Stimulated activated CD4-positive, alpha-beta T cell treated with anti-CD3 and anti-CD28 coated beads, Interleukin-12 subunit alpha, Interleukin-12 subunit beta, amount 100 ng/mL, for 24 hours (primary cell): Measurements from ENCODE around the gene DNM2.

Experiments used
- DNase-seq, 2 experiments: peaks; one replicate each; pipeline ENCODE4 v3.0.0-alpha.2; 2020; ENCODE audit warnings: low read depth in 2 of 2

Gene DNM2

GRCh38 chr19:10815969-10816644, 98.2 kb downstream of the DNM2 start:
- no peak for DNase-seq

DNA sequence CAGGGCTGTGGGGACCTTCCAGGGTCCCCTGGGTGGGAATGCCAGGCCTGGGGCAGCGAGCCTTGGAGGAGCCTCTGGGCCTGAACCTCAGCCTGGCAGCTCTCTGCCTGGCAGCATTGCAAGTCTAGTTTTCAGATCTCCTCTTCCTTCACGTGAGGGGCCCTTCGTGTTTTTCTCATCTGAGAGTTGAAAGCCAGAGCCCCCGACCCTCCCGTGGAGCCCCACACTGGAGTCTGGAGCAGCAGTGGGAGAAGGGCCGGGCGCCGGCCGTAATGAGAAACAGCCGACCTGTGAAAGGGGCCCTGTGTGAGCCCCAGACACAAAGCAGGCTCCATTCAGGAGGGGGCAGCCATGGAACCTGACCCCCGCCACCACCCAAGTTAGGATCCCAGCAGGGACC, 98.8 kb downstream of the DNM2 start:
- DNase-seq = no peak

GRCh38 chr19:10817291-10818038, 99.6 kb downstream of the DNM2 start:
- DNase-seq = no peak

DNA sequence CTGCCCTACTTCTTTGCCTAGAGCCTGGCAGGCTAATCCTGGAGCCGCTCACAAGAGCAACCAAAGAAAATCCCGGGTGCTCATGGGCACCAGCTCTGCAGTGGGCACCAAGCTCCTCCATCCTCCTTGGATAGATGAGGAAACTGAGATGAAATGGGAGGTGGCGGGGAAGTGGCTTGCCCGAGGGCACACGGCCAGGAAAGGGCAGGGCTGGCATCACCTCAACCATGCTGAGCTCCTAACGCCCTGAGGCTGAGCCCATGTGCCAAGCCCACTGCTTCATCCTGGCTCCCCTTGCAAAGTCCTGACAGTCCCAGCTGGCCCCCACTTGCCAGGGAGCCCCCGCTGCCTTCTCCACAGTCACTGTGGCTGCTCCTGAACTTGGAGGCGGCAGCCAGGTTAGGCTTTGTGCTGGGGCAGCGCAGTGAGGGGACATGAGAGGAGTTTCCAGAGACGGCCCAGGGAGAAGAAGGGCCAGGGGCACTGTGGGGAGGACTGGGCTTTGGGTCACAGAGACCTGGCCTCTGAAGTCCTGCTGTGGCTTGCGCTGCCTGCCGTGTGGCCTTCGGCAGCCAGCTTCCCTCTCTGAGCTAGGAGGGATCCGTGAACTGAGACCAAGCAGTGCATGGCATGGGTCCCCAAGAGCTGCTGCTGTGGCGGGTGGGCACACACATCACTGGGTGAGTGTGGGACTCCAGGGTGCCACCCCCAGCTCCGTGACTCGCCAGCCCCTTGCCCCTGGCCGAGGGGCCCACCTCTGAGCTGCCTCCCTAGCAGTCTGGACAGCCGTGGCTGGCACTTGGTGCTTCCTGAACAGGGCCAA, 100.6 kb downstream of the DNM2 start:
- DNase-seq = no peak

- DNase-seq = no peak
Observed at GRCh38 chr19:10819124-10820060, 101.5 kb downstream of the DNM2 start.

- no peak for DNase-seq
Observed at GRCh38 chr19:10820173-10820572, 102.3 kb downstream of the DNM2 start.

GRCh38 chr19:10823690-10824089, 105.8 kb downstream of the DNM2 start:
- no peak for DNase-seq

DNA sequence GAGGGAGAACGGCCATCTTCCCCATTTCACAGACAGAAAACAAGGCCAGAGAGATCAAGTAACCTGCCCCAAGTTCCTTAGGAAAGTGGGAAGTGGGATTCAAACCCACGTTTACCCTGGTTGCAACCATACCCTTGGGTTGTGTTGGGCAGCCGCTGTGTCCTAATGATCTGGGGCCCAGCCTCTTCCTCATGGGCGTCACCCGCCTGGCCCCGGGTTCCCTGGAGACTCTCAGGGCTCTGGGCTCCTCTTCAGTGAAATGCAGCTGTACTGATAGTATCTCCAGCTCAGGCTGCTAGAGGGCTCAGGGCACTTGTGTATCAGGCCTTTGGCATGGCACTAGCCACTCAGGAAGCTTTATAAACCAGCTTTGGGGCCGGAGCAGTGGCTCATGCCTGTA, 108.4 kb downstream of the DNM2 start:
- DNase-seq = no peak

- no peak for DNase-seq
Observed at GRCh38 chr19:10826846-10827245, 109.0 kb downstream of the DNM2 start.

GRCh38 chr19:10828981-10829821, 111.3 kb downstream of the DNM2 start:
- no peak for DNase-seq

GRCh38 chr19:10829967-10830366, 112.1 kb downstream of the DNM2 start:
- DNase-seq = no peak

- no peak for DNase-seq
Observed at GRCh38 chr19:10830370-10830769, 112.5 kb downstream of the DNM2 start.

DNA sequence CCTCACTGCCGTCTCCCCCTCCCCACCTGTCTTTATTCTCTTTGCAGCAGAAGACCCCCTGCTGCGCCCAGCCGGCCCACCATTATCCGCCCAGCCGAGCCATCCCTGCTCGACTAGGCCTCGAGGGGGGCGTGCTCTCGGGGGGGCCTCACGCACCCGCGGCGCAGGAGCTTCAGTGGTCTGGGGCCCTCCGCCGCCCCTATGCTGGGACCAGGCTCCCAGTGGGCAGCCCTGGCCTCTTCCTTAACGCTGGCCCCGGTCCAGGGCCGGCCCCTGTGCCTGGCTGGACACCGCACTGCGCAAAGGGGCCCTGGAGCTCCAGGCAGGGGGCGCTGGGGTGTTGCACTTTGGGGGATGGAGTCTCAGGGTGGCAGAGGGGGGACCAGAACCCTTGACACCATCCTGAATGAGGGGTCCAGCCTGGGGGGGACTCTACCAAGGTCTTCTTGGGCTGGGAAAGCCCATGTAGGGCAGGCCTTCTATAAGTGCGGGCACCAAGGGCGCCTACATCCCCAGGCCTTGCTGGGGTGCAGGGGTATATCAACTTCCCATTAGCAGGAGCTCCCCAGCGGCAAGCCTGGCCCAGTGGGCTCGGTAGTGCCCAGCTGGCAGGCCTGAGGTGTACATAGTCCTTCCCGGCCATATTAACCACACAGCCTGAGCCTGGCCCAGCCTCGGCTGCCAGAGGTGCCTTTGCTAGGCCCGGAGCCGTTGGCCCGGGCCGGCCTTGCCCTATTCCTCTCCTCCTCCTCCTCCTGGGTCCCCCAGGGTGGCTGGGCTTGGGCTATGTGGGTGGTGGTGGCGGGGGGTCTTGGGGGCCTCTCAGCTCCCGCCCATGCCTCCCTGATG, 113.3 kb downstream of the DNM2 start:
- no peak for DNase-seq

- DNase-seq = no peak
Observed at GRCh38 chr19:10831987-10832938, 114.4 kb downstream of the DNM2 start.

GRCh38 chr19:10832939-10833296, 115.0 kb downstream of the DNM2 start:
- DNase-seq = no peak

DNA sequence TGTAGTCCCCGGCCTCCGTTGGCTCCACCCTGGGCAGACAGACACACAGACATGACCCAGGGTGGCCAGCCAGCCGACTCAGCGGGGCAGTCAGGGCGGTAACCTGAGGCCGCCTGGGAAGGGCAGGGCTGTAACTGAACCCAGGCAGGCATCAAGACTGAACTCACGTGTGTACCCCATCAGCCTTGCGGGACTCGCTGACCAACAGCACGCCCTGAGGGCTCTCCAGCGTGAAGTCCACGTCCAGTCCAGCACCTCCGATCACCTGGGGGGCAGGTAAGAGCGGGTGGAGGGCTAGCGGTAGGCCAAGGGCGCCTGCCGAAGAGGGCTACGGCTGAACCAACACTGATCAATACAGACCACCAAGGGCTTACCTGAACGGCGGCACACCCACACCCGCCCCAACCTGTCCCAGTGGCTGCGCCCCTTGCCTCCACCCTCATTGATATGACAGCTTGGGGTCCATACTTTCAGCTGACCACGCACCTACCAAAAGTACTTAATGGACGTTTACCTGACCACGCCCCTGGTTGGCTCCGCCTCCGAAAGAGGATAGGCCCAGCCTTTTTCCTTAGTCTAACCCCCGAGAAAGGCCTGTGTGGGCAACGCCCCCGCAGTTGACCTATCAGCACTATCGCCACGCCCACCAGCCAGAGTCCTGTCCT, 117.3 kb downstream of the DNM2 start:
- DNase-seq = no peak

DNA sequence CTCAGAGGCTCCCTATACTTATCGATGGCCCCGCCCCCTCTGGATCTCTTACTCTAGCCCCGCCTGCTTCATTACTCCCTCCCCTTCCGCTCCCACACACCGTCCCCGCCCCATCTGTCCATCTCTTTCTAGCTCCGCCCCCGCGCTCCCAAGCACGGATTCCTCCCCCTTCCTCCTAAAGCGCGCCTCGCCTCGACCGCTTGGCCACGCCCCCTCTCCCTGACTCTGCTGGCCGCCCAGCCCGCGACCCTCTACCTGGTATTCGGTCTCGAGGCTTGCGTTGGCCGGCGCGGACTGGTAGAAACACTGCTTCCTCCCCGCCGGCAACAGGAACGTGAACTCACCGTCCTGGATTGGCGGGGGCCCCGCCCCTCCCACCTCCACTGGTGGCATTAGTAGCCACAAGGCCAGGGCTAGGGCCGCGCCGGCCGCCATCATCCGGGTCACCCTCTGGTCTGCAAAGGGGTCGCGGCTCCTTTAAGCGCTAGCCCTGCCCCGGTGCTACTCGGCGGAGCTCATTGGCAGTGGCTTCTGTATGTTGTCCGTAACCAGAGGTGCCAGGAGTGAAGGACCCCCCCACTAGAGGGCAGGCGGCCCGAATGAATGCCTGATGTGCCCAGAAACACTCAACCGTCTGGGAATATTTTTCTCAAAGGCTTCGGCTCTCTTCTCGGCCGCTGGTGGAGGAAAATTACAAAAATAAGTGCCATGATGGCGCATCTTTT, 118.0 kb downstream of the DNM2 start, which contains the start of gene TMED1:
Gene TMED1, minus strand, starts transcription at position 459 of the 725 bp plus-strand sequence. Its CDS starts 21 bp downstream, at position 438.
- DNase-seq = peak; percentile 92 to 98
